Non-pigmented ciliary epithelial cell (primary cell): ENCODE measurements around the gene SAT1.
"Not testable (repeated sequence)": the region's sequence is repeated elsewhere in the genome, so short reads cannot be mapped to it uniquely, and the experiment has no call there.

Experiments
- DNase-seq: peaks from one replicate; pipeline ENCODE4 v3.0.0-alpha.2; 2010; ENCODE audit warnings: low read depth

The SAT1 gene

DNA sequence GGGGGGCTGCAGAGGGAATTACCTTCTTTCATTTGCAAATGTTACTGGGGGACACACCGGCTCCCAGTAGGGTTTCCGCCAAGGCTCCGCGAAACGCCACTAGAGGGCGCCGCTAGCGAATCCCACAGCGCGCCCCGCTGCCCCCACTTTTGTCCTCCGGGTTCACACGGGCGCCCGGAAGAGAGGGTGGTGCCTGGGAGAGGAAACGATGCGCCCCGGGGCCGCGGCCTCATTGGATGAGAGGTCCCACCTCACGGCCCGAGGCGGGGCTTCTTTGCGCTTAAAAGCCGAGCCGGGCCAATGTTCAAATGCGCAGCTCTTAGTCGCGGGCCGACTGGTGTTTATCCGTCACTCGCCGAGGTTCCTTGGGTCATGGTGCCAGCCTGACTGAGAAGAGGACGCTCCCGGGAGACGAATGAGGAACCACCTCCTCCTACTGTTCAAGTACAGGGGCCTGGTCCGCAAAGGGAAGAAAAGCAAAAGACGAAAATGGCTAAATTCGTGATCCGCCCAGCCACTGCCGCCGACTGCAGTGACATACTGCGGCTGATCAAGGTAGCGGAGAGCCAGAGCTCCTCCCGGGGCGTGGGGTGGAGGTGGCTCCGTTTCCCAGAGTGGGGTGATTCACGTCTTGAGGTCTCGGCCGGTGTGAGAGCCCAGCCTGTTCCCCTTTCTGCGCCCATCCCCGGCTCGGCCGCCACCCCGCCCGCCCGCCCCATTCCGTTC lies at the start of gene SAT1:
Gene SAT1 (plus strand): TSS at position 311 of the 726 bp plus-strand sequence. CDS start 179 bp downstream, at position 490.
- no peak for DNase-seq

GRCh38 chrX:23736030-23736429 lies 46.9 kb upstream of the SAT1 start:
- DNase-seq: no peak

DNA sequence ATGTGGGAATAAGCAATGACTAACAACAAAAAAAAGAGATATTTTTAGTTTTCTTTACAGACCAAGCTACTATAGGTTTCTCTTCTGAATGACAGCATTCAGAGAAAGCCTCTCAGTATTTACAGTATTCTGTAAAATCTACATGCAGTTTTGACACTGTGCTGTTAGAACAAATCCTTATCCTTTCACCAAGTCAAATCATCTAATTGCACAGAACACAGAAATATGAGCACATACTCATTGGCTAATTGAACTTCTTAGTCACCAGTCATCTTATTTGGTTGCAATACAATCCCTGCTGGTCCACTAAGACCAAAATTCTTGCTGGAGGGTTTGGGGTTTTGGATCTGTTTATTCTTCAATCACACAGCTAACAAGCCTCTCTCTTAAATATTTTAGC lies 45.6 kb upstream of the SAT1 start:
- no peak for DNase-seq

- DNase-seq: no peak
Measured at GRCh38 chrX:23742174-23742696, 40.7 kb upstream of the SAT1 start.

DNA sequence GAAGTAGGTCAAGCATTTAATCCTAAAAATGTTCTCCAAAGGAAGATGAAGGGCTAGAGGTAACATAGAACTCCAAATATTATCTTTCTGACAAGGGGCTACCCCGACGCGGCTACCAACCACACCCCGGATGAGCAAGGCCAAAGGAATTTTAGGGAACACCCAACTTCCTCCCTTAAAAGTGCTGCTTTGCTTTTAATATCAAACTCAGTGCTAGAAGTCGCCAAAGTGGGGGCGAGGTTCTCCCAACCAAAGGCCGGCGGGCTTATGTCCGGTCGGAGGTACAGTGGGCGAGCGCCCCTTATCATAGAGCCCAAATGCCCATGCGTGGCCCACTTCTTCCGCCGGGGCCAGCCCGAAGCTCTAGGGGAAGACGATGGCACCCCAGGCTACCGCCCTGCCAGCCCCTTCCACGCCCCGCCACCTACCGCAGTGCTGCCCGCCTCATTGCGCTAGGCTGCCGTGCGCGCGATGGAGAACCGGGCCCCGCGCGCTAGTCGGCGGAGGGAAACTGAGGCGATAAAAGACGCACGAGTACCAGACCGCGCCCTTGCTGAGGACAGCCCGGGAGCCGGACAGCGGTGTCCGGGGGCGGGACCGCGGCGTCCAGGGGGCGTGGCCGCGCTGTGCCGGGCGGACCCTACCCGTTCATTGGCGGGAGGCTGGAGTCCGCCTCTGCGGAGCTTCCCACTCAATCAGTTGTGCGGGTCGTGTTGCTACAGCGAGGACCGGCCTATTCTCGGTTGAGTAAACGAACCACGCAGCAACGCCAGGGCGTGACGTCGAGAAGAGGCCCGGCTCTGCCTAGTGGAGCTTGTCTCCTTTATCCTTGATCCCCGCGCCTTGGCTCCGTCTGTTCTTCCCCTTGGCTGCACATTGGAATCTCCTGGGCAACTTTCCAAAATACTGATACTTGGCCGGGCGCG lies 40.0 kb upstream of the SAT1 start, which contains the start of gene ACOT9:
Gene ACOT9 (minus strand): TSS at position 580 of the 926 bp plus-strand sequence. CDS start 132 bp downstream, at position 448.
- peak; percentile 81 for DNase-seq

- not testable (repeated sequence) for DNase-seq
Measured at GRCh38 chrX:23743623-23743971, 39.4 kb upstream of the SAT1 start.

DNA sequence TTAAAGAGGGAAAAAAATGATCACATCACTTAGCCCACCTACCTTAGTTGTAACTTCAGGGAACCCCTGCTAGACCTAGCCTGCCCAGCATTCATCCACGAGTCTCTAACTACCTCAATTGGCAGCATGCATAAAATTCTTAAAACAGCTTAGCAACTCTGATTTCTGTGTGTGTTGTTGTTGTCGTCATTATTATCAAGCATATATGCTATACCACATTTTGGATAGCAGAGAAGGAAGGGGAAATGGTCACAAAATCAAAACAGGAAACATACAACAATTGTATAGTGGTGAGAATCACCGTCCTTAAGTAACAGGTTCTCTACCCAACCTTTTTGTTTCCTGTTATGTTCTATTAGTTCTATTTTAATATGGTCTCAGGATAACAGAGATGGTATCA lies 37.2 kb upstream of the SAT1 start:
- no peak for DNase-seq

GRCh38 chrX:23749129-23749528 lies 33.8 kb upstream of the SAT1 start:
- no peak for DNase-seq

- no peak for DNase-seq
Measured at GRCh38 chrX:23749576-23749975, 33.4 kb upstream of the SAT1 start.

DNA sequence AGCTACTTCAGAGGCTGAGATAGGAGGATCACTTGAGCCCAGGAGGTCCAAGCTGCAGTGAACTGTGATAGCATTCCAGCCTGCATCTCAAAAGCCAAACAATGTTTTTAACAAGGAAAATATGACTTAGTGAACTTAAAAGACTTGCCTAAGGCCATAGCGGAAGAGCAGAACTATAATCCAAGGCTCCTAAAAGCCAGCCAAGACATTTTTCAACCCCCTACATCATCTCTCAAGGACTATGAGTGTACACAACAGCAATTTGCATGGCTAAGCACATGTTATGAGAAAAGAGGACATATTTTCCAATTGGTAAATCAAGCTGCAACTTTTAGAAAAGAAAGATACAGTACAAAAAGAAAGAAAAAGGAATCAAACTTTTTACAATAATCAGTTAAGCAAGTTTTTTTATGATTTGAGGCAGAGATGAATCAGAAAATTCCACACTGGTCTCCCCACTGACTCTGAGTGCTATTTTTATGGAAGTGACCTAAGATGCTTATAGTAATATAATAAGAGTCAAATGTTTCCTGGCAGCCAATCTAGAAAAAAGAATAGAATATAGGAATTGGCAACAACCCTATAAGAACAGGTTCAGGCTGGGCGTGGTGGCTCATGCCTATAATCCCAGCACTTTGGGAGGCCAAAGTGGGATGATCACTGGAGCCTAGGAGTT lies 30.1 kb upstream of the SAT1 start:
- peak; percentile 38 for DNase-seq

- DNase-seq: no peak
Measured at GRCh38 chrX:23754664-23755063, 28.3 kb upstream of the SAT1 start.

DNA sequence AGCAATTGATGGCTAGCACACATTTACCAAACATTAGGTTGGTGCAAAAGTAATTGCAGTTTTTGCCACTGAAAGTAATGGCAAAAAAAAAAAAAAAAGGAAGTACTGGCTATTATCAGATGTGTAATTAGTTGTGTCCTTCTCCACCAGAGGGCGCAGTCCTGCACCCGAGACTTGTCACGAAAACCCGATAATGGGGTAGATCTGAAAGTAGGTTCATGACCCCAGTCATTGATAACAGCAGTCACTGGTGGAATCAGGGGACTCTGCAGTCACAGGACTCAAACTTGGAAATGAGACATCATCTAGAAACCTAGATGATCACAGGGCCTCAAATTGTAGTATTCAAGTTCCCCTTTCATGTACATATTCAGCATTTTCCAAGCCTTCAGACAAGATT lies 26.8 kb upstream of the SAT1 start:
- no peak for DNase-seq

GRCh38 chrX:23759821-23760220 lies 23.2 kb upstream of the SAT1 start:
- DNase-seq: no peak

DNA sequence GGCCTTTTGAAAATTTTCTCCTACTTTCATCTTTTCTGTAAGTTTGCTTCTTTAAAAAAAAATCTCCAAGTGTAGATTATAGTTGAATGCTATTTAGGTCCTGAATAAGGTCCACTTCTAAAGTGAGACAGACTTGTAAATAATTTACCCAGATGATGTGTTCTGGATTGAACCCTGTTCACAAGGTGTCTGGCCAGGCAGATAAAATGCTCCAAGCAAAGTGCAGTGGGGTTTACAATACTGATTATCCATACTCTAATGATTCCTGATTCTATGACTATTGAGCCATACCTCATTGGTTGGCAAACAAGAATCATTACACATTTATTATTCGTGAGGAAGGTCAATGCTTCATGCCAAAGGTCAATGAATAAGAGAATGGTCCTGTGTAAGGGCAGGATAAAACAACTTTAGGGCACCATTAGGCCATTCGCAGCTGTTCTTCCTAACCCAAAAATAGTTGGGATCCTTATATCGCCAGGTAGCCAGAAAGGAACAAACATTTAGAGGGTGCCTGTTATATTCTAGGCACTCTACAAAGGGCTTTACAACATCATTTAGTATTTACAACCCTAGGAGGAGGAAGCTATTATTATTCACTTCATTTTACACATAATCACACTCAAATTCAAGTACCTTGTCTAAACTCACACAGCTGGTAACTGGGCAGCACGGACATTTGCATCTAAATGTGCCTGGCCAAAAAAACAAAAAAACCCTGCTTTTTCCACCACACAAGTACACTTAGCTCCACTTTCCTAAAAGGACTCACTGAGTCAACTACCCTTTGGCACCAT lies 18.6 kb upstream of the SAT1 start:
- DNase-seq: no peak

- no peak for DNase-seq
Measured at GRCh38 chrX:23765449-23765848, 17.5 kb upstream of the SAT1 start.

DNA sequence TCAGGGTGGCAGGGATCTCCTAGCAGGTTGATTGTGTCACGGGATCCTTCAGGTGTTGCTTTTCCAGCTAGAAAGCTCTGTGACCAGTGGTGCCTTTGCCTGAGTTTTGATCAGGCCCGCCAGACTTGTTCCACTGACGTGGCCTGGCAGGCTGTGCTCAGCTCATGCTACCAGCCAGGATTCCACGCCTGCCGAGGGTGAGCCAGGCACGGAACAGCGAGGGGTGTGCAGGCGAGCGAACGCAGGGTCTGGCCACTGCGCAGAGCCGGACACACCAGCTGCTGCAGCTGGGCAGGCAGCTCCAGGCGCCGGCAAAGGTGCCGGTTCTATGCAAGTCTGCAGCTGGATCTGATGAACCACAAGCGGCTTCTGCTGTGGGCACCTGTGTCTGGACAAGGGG lies 17.1 kb upstream of the SAT1 start:
- no peak for DNase-seq

DNA sequence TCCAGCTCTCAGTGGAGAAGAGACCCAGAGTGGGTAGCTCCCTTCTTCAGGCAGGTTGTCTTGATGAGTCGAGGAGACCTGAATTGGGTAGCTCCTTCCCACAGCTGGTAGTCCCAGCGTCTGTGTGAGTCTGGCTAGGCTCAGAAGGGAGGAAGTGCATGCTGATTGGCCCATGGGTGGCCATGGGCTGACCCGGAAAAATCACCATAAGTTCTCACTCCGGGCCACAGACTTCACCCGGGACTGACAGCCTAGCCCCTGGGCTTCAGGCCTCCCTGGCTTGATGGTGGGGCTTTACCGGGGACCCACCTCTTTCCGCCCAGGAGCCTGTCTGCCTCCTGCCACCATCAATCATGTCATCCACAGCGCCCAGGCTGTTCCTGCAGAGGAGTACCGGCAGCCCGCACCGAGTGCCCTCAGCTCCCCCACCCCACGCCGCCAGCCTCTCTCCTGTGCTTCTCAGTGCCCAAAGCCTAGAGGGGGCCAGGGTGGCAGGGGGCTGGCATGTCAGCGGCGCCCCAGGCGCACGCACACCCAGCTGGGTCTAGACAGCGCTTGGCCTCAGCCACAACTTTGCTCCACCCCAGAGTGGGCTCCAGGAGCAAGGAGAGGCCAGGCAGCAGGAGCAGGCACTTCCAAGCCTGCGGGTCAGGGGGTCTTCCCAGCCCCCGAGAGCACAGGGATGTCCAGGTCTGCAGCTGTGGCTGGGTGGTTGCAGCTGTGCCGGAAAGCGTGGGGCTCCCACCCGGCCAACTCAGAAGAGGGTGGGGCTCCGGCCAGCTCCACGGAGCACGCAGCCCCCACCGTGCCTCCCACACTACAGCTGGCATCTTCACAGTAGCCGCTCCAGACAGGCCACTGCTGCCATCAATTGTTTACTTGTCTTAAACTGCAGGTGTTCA lies 16.1 kb upstream of the SAT1 start:
- no peak for DNase-seq

DNA sequence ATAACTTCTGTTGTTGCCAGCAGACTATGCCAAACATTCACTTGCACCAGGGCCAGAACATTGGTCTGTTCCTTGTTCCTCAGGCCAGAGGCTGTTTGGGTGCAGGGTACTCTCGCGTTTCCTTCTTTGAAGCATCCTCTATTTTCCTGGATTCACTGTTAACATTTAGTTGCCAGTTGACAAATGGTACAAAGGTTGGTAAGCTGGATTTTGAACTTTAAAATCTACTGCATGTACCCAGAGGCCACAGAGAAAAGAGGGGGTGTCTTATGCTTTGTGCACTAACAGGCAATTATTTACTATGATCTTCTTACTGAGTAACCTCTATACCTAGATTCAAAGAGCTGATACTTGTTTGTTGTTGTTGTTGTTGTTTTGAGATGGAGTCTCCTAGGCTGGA lies 12.8 kb upstream of the SAT1 start:
- no peak for DNase-seq

GRCh38 chrX:23771086-23771485 lies 11.9 kb upstream of the SAT1 start:
- DNase-seq: not testable (repeated sequence)

- DNase-seq: no peak
Measured at GRCh38 chrX:23773601-23774175, 9.3 kb upstream of the SAT1 start.
